HL-60 (cell line): ENCODE results near the gene ITSN1.

Experiments
- GABPA ChIP-seq: IDR thresholded peaks from 2 replicates; pipeline ENCODE4 v1.6.1; 2012; ENCODE audit warnings: low read depth
- POLR2AphosphoS5 ChIP-seq: IDR thresholded peaks from 2 replicates; pipeline ENCODE4 v1.6.1; 2012; ENCODE audit warnings: low read depth
- TF ChIP-seq, protein P1 (sequence below): IDR thresholded peaks from one replicate; pipeline ENCODE4 v1.5.1; 2011; ENCODE audit warnings: low read length, control low read depth, inconsistent platforms; ENCODE audit not compliant: insufficient read depth
- TF ChIP-seq, protein P2 (sequence below): IDR thresholded peaks from 2 replicates; pipeline ENCODE4 v1.6.1; 2012; ENCODE audit warnings: low read depth; ENCODE audit not compliant: insufficient replicate concordance

DNA sequence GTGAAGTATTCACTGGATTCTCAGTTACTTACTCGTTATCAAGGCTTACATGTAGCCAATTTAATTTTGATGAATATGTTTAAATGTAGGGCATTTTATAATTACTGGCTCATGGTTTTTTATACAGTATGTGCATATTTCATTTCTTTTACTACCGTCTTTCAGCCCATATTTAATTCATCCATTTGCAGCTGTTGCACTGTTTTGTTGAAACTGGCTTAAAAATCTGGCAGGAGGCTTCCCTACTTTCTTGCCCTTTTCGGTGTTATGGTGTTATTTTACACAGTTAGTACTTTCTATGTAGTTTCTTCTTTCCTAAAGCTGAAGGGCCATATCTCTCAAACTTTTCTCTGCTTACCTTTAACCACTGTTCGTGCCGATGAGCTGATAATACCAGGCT is 54.2 kb downstream of the ITSN1 start:
- TF ChIP-seq, protein P1, sequence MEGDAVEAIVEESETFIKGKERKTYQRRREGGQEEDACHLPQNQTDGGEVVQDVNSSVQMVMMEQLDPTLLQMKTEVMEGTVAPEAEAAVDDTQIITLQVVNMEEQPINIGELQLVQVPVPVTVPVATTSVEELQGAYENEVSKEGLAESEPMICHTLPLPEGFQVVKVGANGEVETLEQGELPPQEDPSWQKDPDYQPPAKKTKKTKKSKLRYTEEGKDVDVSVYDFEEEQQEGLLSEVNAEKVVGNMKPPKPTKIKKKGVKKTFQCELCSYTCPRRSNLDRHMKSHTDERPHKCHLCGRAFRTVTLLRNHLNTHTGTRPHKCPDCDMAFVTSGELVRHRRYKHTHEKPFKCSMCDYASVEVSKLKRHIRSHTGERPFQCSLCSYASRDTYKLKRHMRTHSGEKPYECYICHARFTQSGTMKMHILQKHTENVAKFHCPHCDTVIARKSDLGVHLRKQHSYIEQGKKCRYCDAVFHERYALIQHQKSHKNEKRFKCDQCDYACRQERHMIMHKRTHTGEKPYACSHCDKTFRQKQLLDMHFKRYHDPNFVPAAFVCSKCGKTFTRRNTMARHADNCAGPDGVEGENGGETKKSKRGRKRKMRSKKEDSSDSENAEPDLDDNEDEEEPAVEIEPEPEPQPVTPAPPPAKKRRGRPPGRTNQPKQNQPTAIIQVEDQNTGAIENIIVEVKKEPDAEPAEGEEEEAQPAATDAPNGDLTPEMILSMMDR: no peak
- TF ChIP-seq POLR2AphosphoS5 (no peak), GABPA (no peak)
- TF ChIP-seq, protein P2, sequence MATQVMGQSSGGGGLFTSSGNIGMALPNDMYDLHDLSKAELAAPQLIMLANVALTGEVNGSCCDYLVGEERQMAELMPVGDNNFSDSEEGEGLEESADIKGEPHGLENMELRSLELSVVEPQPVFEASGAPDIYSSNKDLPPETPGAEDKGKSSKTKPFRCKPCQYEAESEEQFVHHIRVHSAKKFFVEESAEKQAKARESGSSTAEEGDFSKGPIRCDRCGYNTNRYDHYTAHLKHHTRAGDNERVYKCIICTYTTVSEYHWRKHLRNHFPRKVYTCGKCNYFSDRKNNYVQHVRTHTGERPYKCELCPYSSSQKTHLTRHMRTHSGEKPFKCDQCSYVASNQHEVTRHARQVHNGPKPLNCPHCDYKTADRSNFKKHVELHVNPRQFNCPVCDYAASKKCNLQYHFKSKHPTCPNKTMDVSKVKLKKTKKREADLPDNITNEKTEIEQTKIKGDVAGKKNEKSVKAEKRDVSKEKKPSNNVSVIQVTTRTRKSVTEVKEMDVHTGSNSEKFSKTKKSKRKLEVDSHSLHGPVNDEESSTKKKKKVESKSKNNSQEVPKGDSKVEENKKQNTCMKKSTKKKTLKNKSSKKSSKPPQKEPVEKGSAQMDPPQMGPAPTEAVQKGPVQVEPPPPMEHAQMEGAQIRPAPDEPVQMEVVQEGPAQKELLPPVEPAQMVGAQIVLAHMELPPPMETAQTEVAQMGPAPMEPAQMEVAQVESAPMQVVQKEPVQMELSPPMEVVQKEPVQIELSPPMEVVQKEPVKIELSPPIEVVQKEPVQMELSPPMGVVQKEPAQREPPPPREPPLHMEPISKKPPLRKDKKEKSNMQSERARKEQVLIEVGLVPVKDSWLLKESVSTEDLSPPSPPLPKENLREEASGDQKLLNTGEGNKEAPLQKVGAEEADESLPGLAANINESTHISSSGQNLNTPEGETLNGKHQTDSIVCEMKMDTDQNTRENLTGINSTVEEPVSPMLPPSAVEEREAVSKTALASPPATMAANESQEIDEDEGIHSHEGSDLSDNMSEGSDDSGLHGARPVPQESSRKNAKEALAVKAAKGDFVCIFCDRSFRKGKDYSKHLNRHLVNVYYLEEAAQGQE: no peak
